ENCODE measurements around the gene CREB3L2. TPM values are rescaled to one million over a fixed set of nuclear protein-coding genes. Genes with fewer than 3 reads are reported as not detected.

Gene CREB3L2
- total RNA-seq, 2 experiments from 2014 or later: 22.7 to 79.0 TPM

DNA sequence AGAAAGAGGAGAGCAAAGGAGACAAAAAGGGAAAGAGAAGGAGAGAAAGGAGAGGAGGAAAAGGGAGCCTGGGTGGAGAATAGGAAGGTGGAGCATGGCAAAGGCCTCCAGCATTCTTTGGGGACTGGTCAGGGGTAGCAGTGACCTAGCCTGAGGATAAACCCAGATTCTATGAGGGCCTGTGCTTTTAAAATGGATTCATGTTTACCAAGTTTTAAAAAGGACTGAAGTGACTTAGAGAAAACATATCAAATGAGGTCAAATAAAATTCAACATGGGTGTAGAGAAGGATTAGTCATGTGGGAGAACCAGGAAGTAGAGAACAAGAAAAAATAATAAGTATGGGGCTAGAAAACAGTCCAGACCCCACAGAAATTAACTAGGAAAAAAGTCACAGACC is 20.7 kb downstream of the CREB3L2 start:
- Histone ChIP-seq H3K4me3 (ENCODE audit: low read depth, low read length, poor library complexity, severe bottlenecking) (peak overlapping the region; percentile 40), H3K4me2 (ENCODE audit: low read length) (peak overlapping the region; percentile 40), H4K20me1 (ENCODE audit: insufficient read depth, low read length) (no peaks in the 10 kb centered on the region), H3K9me2 (ENCODE audit: insufficient read depth, low read length) (no peaks in the 10 kb centered on the region), H3K36me3 (ENCODE audit: insufficient read depth, low read length) (peaks cover 70% of the 10 kb centered on the region), H3K9me3 (ENCODE audit: low read length) (peaks cover 27% of the 10 kb centered on the region), H3K4me1 (ENCODE audit: insufficient read depth, low read length, poor library complexity, severe bottlenecking) (peaks cover 52% of the 10 kb centered on the region), H3K79me2 (ENCODE audit: insufficient read depth, low read depth, low read length) (peaks cover 50% of the 10 kb centered on the region), H2AFZ (ENCODE audit: low read length) (no peak overlapping the region), H3K27ac (ENCODE audit: low read depth, low read length, poor library complexity, severe bottlenecking) (peak overlapping the region; percentile 69)
- intact Hi-C loops (cut with micrococcal nuclease; ENCODE audit: unreplicated experiment): no loop called here
- ChIA-PET CTCF (ENCODE audit: unreplicated experiment) (interaction anchor here (0.6 to 1.1 kb wide), 2 partner anchors 18 to 42 kb away, joined by 3 to 4 read pairs; no protein-coding TSS in a partner anchor), POLR2A (interaction anchor here (1.2 to 5.3 kb wide), 7 partner anchors 9 to 75 kb away, joined by 3 to 65 read pairs (median 5); partner anchors contain the start of gene CREB3L2)
- DNase-seq (ENCODE audit: low spot score): no peak
- TF ChIP-seq EZH2phosphoT487 (IDR thresholded peaks at IDR 0.05; ENCODE audit: borderline replicate concordance, low read depth, low read length): no peak
- TF ChIP-seq, protein P1, sequence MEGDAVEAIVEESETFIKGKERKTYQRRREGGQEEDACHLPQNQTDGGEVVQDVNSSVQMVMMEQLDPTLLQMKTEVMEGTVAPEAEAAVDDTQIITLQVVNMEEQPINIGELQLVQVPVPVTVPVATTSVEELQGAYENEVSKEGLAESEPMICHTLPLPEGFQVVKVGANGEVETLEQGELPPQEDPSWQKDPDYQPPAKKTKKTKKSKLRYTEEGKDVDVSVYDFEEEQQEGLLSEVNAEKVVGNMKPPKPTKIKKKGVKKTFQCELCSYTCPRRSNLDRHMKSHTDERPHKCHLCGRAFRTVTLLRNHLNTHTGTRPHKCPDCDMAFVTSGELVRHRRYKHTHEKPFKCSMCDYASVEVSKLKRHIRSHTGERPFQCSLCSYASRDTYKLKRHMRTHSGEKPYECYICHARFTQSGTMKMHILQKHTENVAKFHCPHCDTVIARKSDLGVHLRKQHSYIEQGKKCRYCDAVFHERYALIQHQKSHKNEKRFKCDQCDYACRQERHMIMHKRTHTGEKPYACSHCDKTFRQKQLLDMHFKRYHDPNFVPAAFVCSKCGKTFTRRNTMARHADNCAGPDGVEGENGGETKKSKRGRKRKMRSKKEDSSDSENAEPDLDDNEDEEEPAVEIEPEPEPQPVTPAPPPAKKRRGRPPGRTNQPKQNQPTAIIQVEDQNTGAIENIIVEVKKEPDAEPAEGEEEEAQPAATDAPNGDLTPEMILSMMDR (conservative IDR thresholded peaks at IDR 0.05; ENCODE audit: low read length): no peak
- BruUV-seq (replicated peaks): TSS peak; percentile 38

DNA sequence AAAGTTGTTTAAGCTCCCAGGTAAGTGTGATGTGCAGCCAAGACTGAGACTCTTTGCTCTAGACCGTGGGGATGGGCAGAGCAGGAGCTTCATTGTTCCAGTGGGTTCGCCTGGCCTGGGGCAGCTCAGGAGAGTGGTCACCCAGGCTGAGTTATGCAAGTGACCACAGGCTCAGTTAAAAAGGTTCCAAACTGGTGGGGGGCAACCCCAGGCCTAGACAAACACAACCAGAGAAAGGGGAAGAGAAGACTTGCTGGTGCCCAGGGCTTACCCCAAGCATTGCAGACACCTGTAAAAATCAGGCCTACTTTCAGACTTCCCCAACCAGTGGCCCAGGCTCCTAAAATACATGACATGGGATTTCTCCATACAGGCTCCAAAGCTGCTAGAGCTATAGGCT is 21.6 kb downstream of the CREB3L2 start:
- Histone ChIP-seq H3K4me3 (ENCODE audit: low read depth, low read length, poor library complexity, severe bottlenecking) (no peak overlapping the region), H4K20me1 (ENCODE audit: insufficient read depth, low read length) (no peaks in the 10 kb centered on the region), H3K79me2 (ENCODE audit: insufficient read depth, low read depth, low read length) (peaks cover 55% of the 10 kb centered on the region), H2AFZ (ENCODE audit: low read length) (no peak overlapping the region), H3K9me3 (ENCODE audit: low read length) (peaks cover 27% of the 10 kb centered on the region), H3K27ac (ENCODE audit: low read depth, low read length, poor library complexity, severe bottlenecking) (peak overlapping the region; percentile 69), H3K36me3 (ENCODE audit: insufficient read depth, low read length) (peaks cover 70% of the 10 kb centered on the region), H3K4me1 (ENCODE audit: insufficient read depth, low read length, poor library complexity, severe bottlenecking) (peaks cover 44% of the 10 kb centered on the region), H3K4me2 (ENCODE audit: low read length) (no peak overlapping the region), H3K9me2 (ENCODE audit: insufficient read depth, low read length) (no peaks in the 10 kb centered on the region)
- no peak for DNase-seq (ENCODE audit: low spot score)
- ChIA-PET POLR2A (interaction anchor here (1.7 to 5.3 kb wide), 4 partner anchors 8 to 20 kb away, joined by 5 to 65 read pairs (median 20); partner anchors contain the start of gene CREB3L2), CTCF (ENCODE audit: unreplicated experiment) (no interaction called here)
- BruUV-seq (replicated peaks): no TSS peak
- TF ChIP-seq EZH2phosphoT487 (IDR thresholded peaks at IDR 0.05; ENCODE audit: borderline replicate concordance, low read depth, low read length): no peak
- TF ChIP-seq, protein P1 (conservative IDR thresholded peaks at IDR 0.05; ENCODE audit: low read length): no peak
- intact Hi-C loops (cut with micrococcal nuclease; ENCODE audit: unreplicated experiment): no loop called here

DNA sequence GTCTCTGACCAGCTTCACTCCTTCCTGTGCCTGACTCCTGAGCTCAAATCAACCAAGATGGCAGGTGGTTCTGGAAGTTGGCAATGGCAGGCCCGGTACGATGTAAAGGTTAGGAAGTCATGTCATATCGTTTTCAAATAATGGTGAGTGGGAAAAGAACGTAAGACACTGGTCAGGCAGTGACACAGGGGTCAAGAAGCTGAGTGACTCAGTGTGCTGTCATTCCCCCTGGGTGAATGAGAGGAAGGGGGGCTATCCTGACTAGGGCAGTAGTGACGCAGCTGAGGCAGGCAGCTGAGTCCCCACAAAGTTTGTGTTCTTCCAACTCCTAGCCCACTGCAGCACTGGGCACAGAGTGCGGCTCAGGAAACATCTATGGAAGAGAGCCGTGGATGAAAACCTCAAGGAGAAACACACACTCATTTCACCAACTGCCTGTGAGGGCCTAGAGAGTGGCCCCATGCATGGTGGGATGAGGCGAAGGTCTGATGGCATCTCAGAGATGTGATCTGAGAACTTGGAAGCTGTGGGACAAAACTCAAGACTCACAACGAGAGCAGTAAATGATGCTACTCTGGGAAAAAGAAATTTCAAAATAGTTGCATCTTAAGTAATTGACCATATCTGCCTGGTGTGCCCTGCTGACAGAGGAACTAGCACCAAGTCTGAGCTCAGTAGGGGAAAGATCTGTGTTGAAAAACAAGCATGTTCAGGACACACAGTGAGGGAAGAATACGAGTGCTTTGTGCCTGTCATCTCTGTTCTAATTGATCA is 23.2 kb downstream of the CREB3L2 start:
- DNase-seq (ENCODE audit: low spot score): no peak
- H3K9me2 ChIP-seq (ENCODE audit: insufficient read depth, low read length): no peaks in the 10 kb centered on the region
- no peaks in the 10 kb centered on the region for H4K20me1 ChIP-seq (ENCODE audit: insufficient read depth, low read length)
- H3K4me1 ChIP-seq (ENCODE audit: insufficient read depth, low read length, poor library complexity, severe bottlenecking): peaks cover 28% of the 10 kb centered on the region
- intact Hi-C loops (cut with micrococcal nuclease; ENCODE audit: unreplicated experiment): no loop called here
- peaks cover 39% of the 10 kb centered on the region; the same call in 1 of the 2 replicates for H3K79me2 ChIP-seq (ENCODE audit: insufficient read depth, low read depth, low read length)
- no peak overlapping the region for H3K4me3 ChIP-seq (ENCODE audit: low read depth, low read length, poor library complexity, severe bottlenecking)
- no peak overlapping the region for H3K27ac ChIP-seq (ENCODE audit: low read depth, low read length, poor library complexity, severe bottlenecking)
- no TSS peak for BruUV-seq (replicated peaks)
- peaks cover 21% of the 10 kb centered on the region for H3K9me3 ChIP-seq (ENCODE audit: low read length)
- no peak for TF ChIP-seq EZH2phosphoT487 (IDR thresholded peaks at IDR 0.05; ENCODE audit: borderline replicate concordance, low read depth, low read length)
- TF ChIP-seq, protein P1 (conservative IDR thresholded peaks at IDR 0.05; ENCODE audit: low read length): no peak
- POLR2A ChIA-PET: interaction anchor here (0.6 to 5.3 kb wide), 5 partner anchors 10 to 710 kb away, joined by 4 to 65 read pairs (median 4); partner anchors contain the start of gene CREB3L2
- H3K36me3 ChIP-seq (ENCODE audit: insufficient read depth, low read length): peaks cover 64% of the 10 kb centered on the region
- no peak overlapping the region for H2AFZ ChIP-seq (ENCODE audit: low read length)
- H3K4me2 ChIP-seq (ENCODE audit: low read length): no peak overlapping the region
- CTCF ChIA-PET (ENCODE audit: unreplicated experiment): interaction anchor here (0.7 kb wide), 1 partner anchor 9 kb away, joined by 3 read pairs; no protein-coding TSS in a partner anchor

All from OCI-LY7 (cell line).